ENCODE data around the gene TTC38.

TTC38 gene

DNA sequence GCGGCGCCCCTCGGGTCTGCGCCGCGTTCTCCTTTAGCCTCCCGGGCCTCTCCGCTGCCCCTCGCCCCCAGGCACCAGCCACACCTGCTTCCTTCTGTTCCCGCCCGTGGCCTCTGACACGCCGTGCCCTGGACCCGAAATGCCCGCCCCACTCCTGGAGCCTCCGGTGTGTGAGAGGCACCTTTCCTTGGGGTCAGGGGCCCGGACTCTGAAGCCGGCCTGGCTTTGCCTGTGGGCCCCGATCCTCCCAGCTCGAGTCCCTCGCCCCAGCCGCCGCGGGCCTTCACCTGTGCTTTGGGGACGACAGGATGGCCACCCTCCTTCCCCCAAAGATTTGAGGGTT is 17.1 kb upstream of the TTC38 start:
- DNase-seq (ENCODE audit: low spot score), result no peak
- TF ChIP-seq, protein P1, sequence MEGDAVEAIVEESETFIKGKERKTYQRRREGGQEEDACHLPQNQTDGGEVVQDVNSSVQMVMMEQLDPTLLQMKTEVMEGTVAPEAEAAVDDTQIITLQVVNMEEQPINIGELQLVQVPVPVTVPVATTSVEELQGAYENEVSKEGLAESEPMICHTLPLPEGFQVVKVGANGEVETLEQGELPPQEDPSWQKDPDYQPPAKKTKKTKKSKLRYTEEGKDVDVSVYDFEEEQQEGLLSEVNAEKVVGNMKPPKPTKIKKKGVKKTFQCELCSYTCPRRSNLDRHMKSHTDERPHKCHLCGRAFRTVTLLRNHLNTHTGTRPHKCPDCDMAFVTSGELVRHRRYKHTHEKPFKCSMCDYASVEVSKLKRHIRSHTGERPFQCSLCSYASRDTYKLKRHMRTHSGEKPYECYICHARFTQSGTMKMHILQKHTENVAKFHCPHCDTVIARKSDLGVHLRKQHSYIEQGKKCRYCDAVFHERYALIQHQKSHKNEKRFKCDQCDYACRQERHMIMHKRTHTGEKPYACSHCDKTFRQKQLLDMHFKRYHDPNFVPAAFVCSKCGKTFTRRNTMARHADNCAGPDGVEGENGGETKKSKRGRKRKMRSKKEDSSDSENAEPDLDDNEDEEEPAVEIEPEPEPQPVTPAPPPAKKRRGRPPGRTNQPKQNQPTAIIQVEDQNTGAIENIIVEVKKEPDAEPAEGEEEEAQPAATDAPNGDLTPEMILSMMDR (IDR thresholded peaks at IDR 0.05; ENCODE audit: extremely low read depth, insufficient read depth, missing control alignments), result no peak
- in situ Hi-C loops (cut with MboI; ENCODE audit: low pct_unique_long_range_greater_than_20kb, low sequenced_read_pairs, unreplicated experiment), result no loop called here

DNA sequence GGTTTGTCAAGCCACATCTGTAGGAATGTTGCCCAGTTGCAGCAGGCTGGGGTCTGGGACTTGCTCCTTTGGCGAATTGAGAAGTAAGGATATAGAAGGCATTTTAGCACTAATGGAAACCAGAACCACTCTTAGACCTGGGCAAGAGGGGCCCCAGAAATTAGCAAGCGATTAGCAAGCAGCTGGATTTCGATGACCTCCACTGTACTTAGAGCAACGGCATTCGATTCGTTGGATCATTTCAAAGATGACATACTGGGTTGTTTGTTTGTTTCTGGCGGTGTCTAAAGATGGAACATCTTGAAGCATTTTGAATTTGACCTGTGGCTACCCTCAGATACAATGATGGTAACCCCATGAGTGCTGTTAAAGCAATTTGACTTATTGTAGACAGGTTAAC is 16.5 kb upstream of the TTC38 start:
- TF ChIP-seq, protein P1 (IDR thresholded peaks at IDR 0.05; ENCODE audit: extremely low read depth, insufficient read depth, missing control alignments), result no peak
- in situ Hi-C loops (cut with MboI; ENCODE audit: low pct_unique_long_range_greater_than_20kb, low sequenced_read_pairs, unreplicated experiment), result no loop called here
- no peak for DNase-seq (ENCODE audit: low spot score)

DNA sequence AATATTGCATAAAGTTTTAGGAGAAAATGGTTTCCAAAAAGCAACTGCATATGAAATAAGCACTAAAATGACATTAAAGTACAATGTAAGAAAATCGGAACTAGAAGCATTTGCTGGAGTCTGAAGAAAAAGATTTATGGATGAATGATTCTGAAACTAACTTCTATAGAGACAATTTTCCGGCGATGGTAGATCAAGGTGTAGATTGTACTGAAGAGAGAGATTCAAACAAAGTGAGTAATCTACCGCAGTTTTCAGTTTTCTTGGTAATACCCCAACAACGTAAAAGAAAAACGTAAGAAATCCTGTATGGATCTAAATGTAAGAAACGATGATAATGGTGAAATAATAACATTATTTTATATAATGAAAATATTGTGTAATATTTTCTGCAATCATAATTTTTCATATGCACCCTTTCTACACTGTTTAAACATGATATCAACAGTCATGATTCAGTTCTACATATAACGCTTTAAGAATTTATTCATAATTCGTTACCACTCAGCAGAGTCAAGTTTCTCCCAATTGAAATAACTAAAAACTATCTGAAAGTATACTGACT is 15.9 kb upstream of the TTC38 start:
- DNase-seq (ENCODE audit: low spot score), result no peak
- TF ChIP-seq, protein P1 (IDR thresholded peaks at IDR 0.05; ENCODE audit: extremely low read depth, insufficient read depth, missing control alignments), result no peak
- in situ Hi-C loops (cut with MboI; ENCODE audit: low pct_unique_long_range_greater_than_20kb, low sequenced_read_pairs, unreplicated experiment), result no loop called here

DNA sequence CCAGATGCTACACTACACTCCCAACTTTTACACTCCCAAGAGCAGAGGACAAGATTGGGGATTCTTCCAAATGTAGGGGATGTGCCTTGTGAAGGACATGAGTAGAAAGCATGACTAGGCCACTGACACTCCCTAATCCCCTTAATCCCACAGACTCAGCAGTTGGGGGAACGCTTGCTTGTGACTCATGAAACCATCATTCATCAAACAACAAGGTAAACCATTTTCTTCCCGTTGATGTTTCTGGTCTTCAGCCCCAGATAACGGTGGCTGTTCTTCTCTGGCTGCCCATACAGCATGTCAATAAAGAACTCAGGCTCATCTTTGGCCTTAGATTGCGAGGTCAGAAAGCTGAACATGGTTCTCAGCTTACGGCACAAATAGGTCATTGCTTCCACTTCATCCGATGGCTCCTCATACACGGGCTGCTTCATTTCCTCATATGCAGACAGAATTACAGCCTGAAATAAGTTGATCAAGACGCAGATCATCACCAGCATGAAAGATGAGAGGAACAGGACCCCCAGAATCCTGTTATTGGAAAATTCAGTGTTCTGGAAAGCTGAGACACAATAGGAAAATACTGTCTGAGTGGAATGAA is 11.3 kb upstream of the TTC38 start:
- in situ Hi-C loops (cut with MboI; ENCODE audit: low pct_unique_long_range_greater_than_20kb, low sequenced_read_pairs, unreplicated experiment), result no loop called here
- TF ChIP-seq, protein P1 (IDR thresholded peaks at IDR 0.05; ENCODE audit: extremely low read depth, insufficient read depth, missing control alignments), result no peak
- no peak for DNase-seq (ENCODE audit: low spot score)

DNA sequence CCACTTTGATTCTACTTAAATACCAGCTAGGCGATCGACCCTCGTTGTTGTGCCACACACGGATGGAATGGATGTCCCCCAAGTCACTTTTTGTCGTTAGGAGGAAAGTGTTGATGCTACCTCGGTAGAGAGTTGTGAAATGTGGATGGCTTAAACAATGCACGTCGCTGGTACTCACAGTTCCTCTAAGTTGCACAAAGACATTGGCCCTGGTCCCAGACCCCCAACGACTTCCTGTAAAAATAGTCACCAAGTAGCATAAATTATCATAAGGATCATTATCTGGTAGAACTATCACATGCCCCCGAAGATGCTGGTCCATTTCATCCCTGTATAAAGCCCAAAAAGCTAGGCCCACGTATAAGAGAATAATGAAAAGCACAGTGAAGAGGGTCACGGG is 8.4 kb upstream of the TTC38 start:
- TF ChIP-seq, protein P1 (IDR thresholded peaks at IDR 0.05; ENCODE audit: extremely low read depth, insufficient read depth, missing control alignments), result no peak
- in situ Hi-C loops (cut with MboI; ENCODE audit: low pct_unique_long_range_greater_than_20kb, low sequenced_read_pairs, unreplicated experiment), result no loop called here
- no peak for DNase-seq (ENCODE audit: low spot score)

DNA sequence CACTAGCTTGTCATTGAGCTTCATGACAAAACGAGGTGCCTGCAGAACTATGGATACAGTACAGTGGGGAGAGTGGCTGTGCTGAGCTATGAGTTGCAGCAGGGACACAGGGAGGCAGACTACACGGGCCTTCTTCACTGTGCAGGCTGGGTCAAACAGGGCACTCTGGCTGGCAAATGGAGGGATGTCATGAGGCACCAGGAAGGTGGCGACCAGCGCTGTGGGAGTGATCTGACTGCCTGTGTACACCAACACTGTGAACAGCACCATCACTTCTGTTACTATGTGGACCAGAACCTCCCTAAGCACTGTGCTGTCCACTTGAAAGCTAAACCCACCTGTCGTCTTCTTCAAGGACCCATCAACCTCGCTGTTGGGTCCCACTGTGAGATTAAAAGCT is 7.8 kb upstream of the TTC38 start:
- DNase-seq (ENCODE audit: low spot score), result no peak
- in situ Hi-C loops (cut with MboI; ENCODE audit: low pct_unique_long_range_greater_than_20kb, low sequenced_read_pairs, unreplicated experiment), result no loop called here
- TF ChIP-seq, protein P1 (IDR thresholded peaks at IDR 0.05; ENCODE audit: extremely low read depth, insufficient read depth, missing control alignments), result no peak

Measured in GM13977 (cell line).